Ecto neural progenitor cell (in vitro differentiated cells): ENCODE measurements around the gene ASAP2.

Experiments
- DNase-seq: peaks from one replicate; pipeline ENCODE4 v3.0.0-alpha.2; 2018; ENCODE audit warnings: low spot score

The ASAP2 gene

GRCh38 chr2:9430316-9431293 is 224.0 kb downstream of the ASAP2 start:
- DNase-seq: no peak

- DNase-seq: no peak
These were observed 227.9 kb downstream of the ASAP2 start for GRCh38 chr2:9434489-9434888.

GRCh38 chr2:9439536-9439935 is 232.9 kb downstream of the ASAP2 start:
- DNase-seq: no peak

- no peak for DNase-seq
These were observed 233.6 kb downstream of the ASAP2 start for GRCh38 chr2:9440058-9440727.

- DNase-seq: no peak
These were observed 234.9 kb downstream of the ASAP2 start for GRCh38 chr2:9441556-9441955.

DNA sequence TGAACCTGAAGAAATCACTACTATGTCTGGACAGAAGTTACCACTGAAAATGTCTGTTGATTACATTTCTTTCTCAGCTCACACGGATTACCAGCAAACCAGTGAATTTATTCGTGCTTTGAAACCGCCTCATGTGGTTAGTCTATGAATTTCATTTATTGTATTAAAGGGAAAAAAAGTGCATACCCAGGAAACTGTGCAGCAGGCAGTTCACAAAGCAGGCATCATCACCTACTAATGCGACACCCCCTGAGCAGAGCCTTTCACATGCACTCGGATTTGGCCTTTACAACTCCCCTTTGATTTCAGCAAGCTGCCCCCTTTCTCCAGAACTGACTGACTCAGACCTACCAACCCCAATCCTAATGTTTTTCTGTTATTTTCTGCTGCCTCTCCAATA is 236.9 kb downstream of the ASAP2 start:
- DNase-seq: no peak

GRCh38 chr2:9445089-9445488 is 238.5 kb downstream of the ASAP2 start:
- no peak for DNase-seq

DNA sequence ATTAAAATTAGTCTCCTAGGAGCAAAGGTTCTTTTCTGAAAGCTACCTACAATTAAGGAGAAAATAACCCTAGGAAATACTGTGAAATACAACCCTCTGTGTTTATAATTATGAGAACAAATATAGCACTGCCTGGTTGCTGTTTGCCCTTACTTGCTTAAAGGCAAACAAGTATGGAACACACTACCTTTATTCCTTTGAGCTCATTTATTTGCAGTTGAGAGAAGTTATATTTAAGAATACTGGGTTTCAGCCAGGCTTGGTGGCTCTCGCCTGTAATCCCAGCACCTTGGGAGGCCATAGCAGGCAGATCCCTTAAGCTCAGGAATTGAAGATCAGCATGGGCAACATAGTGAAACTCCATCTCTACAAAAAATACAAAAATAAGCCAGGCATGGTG is 244.6 kb downstream of the ASAP2 start:
- no peak for DNase-seq
